WTC11 (cell line): ENCODE measurements around the gene FOXQ1. TPM values are rescaled to one million over a fixed set of nuclear protein-coding genes. Genes with fewer than 3 reads are reported as not detected.

Experiments
- ATAC-seq: fragments of 200-7000 bp; cut with Tn5 transposase; 2 replicates; pipeline ENCODE4 v1.10.0; 2021; ENCODE audit warnings: mild to moderate bottlenecking, moderate library complexity
- CTCF ChIA-PET: fragments of 300-600 bp; sonication (Branson Sonifier 250); formaldehyde crosslinking; loops from one replicate; lab custom pipeline; 2021; ENCODE audit warnings: antibody characterized with exemption; lab: Charles Lee
- POLR2A ChIA-PET: fragments of 350-600 bp; sonication (Branson Sonifier 250); formaldehyde crosslinking; loops from one replicate; lab custom pipeline; 2021; ENCODE audit warnings: antibody characterized with exemption; lab: Charles Lee
- DNase-seq: peaks from one replicate; pipeline ENCODE4 v3.0.0; 2021; ENCODE audit warnings: low spot score
- H3K27ac Mint-ChIP-seq: 2 replicates; pipeline ENCODE4 v1.8.0; 2021; ENCODE audit warnings: mixed read lengths
- H3K27me3 Mint-ChIP-seq: 2 replicates; pipeline ENCODE4 v1.8.0; 2021; ENCODE audit warnings: low read depth, mild to moderate bottlenecking, moderate library complexity, mixed read lengths
- H3K36me3 Mint-ChIP-seq: 2 replicates; pipeline ENCODE4 v1.8.0; 2021; ENCODE audit warnings: mixed read lengths
- H3K4me1 Mint-ChIP-seq: 2 replicates; pipeline ENCODE4 v1.8.0; 2022; ENCODE audit warnings: mixed read lengths
- H3K4me3 Mint-ChIP-seq: 2 replicates; pipeline ENCODE4 v1.8.0; 2021; ENCODE audit warnings: mild to moderate bottlenecking, moderate library complexity, mixed read lengths
- H3K9me3 Mint-ChIP-seq: 2 replicates; pipeline ENCODE4 v1.8.0; 2021; ENCODE audit warnings: mixed read lengths
- CBFB ChIP-seq: sonication (generic); formaldehyde crosslinking; IDR thresholded peaks from 2 replicates; pipeline ENCODE4 v1.8.1; 2022; ENCODE audit warnings: mild to moderate bottlenecking, low read depth, missing genetic modification reagents
- CREB1 ChIP-seq: sonication (generic); formaldehyde crosslinking; IDR thresholded peaks from 2 replicates; pipeline ENCODE4 v1.8.0; 2023; ENCODE audit warnings: mild to moderate bottlenecking, missing genetic modification reagents
- EMX1 ChIP-seq: fragments of 250-450 bp; sonication (Bioruptor Pico); IDR thresholded peaks from 2 replicates; pipeline ENCODE4 v1.8.0; 2021; ENCODE audit warnings: mild to moderate bottlenecking
- FOXK1 ChIP-seq: sonication (generic); formaldehyde crosslinking; IDR thresholded peaks from 2 replicates; pipeline ENCODE4 v1.8.0; 2022; ENCODE audit warnings: mild to moderate bottlenecking, moderate library complexity, missing genetic modification reagents
- HMGA2 ChIP-seq: fragments of 250-450 bp; sonication (Bioruptor Pico); IDR thresholded peaks from 2 replicates; pipeline ENCODE4 v1.4.0; 2021; ENCODE audit warnings: mild to moderate bottlenecking, moderate library complexity
- JUN ChIP-seq: sonication (generic); formaldehyde crosslinking; IDR thresholded peaks from 2 replicates; pipeline ENCODE4 v1.8.0; 2023; ENCODE audit warnings: mild to moderate bottlenecking, missing genetic modification reagents
- NFE2L1 ChIP-seq: sonication (generic); formaldehyde crosslinking; IDR thresholded peaks from 2 replicates; pipeline ENCODE4 v1.8.1; 2023; ENCODE audit warnings: missing genetic modification reagents
- NR1H2 ChIP-seq: sonication (generic); formaldehyde crosslinking; IDR thresholded peaks from 2 replicates; pipeline ENCODE4 v1.9.0; 2021; ENCODE audit warnings: mild to moderate bottlenecking, moderate library complexity, missing genetic modification reagents
- NR2C2 ChIP-seq: sonication (generic); formaldehyde crosslinking; IDR thresholded peaks from 2 replicates; pipeline ENCODE4 v1.8.0; 2022; ENCODE audit warnings: mild to moderate bottlenecking, missing genetic modification reagents
- PRRX2 ChIP-seq: fragments of 250-450 bp; sonication (Bioruptor Pico); IDR thresholded peaks from 2 replicates; pipeline ENCODE4 v1.8.0; 2021; ENCODE audit warnings: mild to moderate bottlenecking
- RELA ChIP-seq: sonication (generic); formaldehyde crosslinking; IDR thresholded peaks from 2 replicates; pipeline ENCODE4 v1.8.1; 2022; ENCODE audit warnings: missing genetic modification reagents, mild to moderate bottlenecking, borderline replicate concordance
- ZNF219 ChIP-seq: sonication (generic); formaldehyde crosslinking; IDR thresholded peaks from 2 replicates; pipeline ENCODE4 v1.8.0; 2023; ENCODE audit warnings: missing genetic modification reagents, mild to moderate bottlenecking, borderline replicate concordance
- ZNF232 ChIP-seq: sonication (generic); formaldehyde crosslinking; IDR thresholded peaks from 2 replicates; pipeline ENCODE4 v1.8.0; 2022; ENCODE audit warnings: mild to moderate bottlenecking, missing genetic modification reagents
- ZNF263 ChIP-seq: sonication (generic); formaldehyde crosslinking; IDR thresholded peaks from 2 replicates; pipeline ENCODE4 v1.8.1; 2022; ENCODE audit warnings: low read depth, mild to moderate bottlenecking, moderate library complexity, missing genetic modification reagents
- ZNF317 ChIP-seq: sonication (generic); formaldehyde crosslinking; IDR thresholded peaks from 2 replicates; pipeline ENCODE4 v1.8.1; 2023; ENCODE audit warnings: low read depth, mild to moderate bottlenecking, moderate library complexity, missing genetic modification reagents, borderline replicate concordance
- total RNA-seq: library from RNA; stranded (reverse); gene quantifications from 3 replicates; pipeline ENCODE4 v1.2.3, GENCODE V29; 2021
- TF ChIP-seq, protein P1 (sequence below): sonication (generic); formaldehyde crosslinking; conservative IDR thresholded peaks from 2 replicates; pipeline ENCODE4 v1.8.1; 2022; ENCODE audit warnings: mild to moderate bottlenecking, missing genetic modification reagents
- TF ChIP-seq, protein P2 (sequence below): sonication (generic); formaldehyde crosslinking; IDR thresholded peaks from 2 replicates; pipeline ENCODE4 v1.8.0; 2022; ENCODE audit warnings: missing genetic modification reagents
- TF ChIP-seq, protein P3 (sequence below): sonication (generic); formaldehyde crosslinking; IDR thresholded peaks from 2 replicates; pipeline ENCODE4 v1.8.1; 2022; ENCODE audit warnings: mild to moderate bottlenecking, missing genetic modification reagents, moderate library complexity, borderline replicate concordance
- TF ChIP-seq, protein P4 (sequence below): sonication (generic); formaldehyde crosslinking; IDR thresholded peaks from 2 replicates; pipeline ENCODE4 v1.8.1; 2023; ENCODE audit warnings: mild to moderate bottlenecking, missing genetic modification reagents, borderline replicate concordance

Gene FOXQ1
- total RNA-seq, 1 experiment from 2014 or later, result 0.35 TPM

- CTCF ChIA-PET, result no interaction called here
- Mint-ChIP-seq H3K4me3 (no peak overlapping the region), H3K36me3 (peaks cover 14% of the 10 kb centered on the region), H3K27ac (no peak overlapping the region), H3K9me3 (peaks cover 30% of the 10 kb centered on the region), H3K4me1 (no peaks in the 10 kb centered on the region), H3K27me3 (no peaks in the 10 kb centered on the region)
- DNase-seq (no peak), ATAC-seq (no peak)
- TF ChIP-seq NFE2L1 (CRISPR knock-in tag) (no peak), EMX1 (no peak), PRRX2 (CRISPR knock-in tag) (no peak), HMGA2 (CRISPR knock-in tag) (no peak), JUN (CRISPR knock-in tag) (no peak), CBFB (no peak), ZNF263 (no peak), ZNF219 (CRISPR knock-in tag) (no peak), RELA (CRISPR knock-in tag) (no peak), ZNF232 (no peak), FOXK1 (CRISPR knock-in tag) (no peak), ZNF317 (CRISPR knock-in tag) (no peak), NR2C2 (CRISPR knock-in tag) (no peak), NR1H2 (CRISPR knock-in tag) (no peak), CREB1 (no peak)
- TF ChIP-seq, protein P1, sequence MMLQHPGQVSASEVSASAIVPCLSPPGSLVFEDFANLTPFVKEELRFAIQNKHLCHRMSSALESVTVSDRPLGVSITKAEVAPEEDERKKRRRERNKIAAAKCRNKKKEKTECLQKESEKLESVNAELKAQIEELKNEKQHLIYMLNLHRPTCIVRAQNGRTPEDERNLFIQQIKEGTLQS, result no peak
- TF ChIP-seq, protein P2, sequence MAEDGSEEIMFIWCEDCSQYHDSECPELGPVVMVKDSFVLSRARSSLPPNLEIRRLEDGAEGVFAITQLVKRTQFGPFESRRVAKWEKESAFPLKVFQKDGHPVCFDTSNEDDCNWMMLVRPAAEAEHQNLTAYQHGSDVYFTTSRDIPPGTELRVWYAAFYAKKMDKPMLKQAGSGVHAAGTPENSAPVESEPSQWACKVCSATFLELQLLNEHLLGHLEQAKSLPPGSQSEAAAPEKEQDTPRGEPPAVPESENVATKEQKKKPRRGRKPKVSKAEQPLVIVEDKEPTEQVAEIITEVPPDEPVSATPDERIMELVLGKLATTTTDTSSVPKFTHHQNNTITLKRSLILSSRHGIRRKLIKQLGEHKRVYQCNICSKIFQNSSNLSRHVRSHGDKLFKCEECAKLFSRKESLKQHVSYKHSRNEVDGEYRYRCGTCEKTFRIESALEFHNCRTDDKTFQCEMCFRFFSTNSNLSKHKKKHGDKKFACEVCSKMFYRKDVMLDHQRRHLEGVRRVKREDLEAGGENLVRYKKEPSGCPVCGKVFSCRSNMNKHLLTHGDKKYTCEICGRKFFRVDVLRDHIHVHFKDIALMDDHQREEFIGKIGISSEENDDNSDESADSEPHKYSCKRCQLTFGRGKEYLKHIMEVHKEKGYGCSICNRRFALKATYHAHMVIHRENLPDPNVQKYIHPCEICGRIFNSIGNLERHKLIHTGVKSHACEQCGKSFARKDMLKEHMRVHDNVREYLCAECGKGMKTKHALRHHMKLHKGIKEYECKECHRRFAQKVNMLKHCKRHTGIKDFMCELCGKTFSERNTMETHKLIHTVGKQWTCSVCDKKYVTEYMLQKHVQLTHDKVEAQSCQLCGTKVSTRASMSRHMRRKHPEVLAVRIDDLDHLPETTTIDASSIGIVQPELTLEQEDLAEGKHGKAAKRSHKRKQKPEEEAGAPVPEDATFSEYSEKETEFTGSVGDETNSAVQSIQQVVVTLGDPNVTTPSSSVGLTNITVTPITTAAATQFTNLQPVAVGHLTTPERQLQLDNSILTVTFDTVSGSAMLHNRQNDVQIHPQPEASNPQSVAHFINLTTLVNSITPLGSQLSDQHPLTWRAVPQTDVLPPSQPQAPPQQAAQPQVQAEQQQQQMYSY (CRISPR knock-in tag), result no peak
- TF ChIP-seq, protein P3, sequence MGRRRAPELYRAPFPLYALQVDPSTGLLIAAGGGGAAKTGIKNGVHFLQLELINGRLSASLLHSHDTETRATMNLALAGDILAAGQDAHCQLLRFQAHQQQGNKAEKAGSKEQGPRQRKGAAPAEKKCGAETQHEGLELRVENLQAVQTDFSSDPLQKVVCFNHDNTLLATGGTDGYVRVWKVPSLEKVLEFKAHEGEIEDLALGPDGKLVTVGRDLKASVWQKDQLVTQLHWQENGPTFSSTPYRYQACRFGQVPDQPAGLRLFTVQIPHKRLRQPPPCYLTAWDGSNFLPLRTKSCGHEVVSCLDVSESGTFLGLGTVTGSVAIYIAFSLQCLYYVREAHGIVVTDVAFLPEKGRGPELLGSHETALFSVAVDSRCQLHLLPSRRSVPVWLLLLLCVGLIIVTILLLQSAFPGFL (CRISPR knock-in tag), result no peak
- TF ChIP-seq, protein P4, sequence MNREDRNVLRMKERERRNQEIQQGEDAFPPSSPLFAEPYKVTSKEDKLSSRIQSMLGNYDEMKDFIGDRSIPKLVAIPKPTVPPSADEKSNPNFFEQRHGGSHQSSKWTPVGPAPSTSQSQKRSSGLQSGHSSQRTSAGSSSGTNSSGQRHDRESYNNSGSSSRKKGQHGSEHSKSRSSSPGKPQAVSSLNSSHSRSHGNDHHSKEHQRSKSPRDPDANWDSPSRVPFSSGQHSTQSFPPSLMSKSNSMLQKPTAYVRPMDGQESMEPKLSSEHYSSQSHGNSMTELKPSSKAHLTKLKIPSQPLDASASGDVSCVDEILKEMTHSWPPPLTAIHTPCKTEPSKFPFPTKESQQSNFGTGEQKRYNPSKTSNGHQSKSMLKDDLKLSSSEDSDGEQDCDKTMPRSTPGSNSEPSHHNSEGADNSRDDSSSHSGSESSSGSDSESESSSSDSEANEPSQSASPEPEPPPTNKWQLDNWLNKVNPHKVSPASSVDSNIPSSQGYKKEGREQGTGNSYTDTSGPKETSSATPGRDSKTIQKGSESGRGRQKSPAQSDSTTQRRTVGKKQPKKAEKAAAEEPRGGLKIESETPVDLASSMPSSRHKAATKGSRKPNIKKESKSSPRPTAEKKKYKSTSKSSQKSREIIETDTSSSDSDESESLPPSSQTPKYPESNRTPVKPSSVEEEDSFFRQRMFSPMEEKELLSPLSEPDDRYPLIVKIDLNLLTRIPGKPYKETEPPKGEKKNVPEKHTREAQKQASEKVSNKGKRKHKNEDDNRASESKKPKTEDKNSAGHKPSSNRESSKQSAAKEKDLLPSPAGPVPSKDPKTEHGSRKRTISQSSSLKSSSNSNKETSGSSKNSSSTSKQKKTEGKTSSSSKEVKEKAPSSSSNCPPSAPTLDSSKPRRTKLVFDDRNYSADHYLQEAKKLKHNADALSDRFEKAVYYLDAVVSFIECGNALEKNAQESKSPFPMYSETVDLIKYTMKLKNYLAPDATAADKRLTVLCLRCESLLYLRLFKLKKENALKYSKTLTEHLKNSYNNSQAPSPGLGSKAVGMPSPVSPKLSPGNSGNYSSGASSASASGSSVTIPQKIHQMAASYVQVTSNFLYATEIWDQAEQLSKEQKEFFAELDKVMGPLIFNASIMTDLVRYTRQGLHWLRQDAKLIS (CRISPR knock-in tag), result no peak
- POLR2A ChIA-PET, result no interaction called here
Observed at GRCh38 chr6:1278061-1278720, 33.7 kb upstream of the FOXQ1 start.
